NCI-H1930 (cell line): Measurements from ENCODE around the gene FTH1.

ENCODE experiments used
- DNase-seq, 2 experiments: peaks; one replicate each; lab custom pipeline; 2025; lab: John Stamatoyannopoulos, UW

Gene FTH1

GRCh38 chr11:61914471-61915171, 52.8 kb downstream of the FTH1 start:
- DNase-seq: no peak
